ENCODE results near the gene RHBDD2.
A peak's percentile ranks its signal among the peaks of the same experiment; 100 is the strongest.
"Not testable (repeated sequence)": the region's sequence is repeated elsewhere in the genome, so short reads cannot be mapped to it uniquely, and the experiment has no call there.

Gene RHBDD2

DNA sequence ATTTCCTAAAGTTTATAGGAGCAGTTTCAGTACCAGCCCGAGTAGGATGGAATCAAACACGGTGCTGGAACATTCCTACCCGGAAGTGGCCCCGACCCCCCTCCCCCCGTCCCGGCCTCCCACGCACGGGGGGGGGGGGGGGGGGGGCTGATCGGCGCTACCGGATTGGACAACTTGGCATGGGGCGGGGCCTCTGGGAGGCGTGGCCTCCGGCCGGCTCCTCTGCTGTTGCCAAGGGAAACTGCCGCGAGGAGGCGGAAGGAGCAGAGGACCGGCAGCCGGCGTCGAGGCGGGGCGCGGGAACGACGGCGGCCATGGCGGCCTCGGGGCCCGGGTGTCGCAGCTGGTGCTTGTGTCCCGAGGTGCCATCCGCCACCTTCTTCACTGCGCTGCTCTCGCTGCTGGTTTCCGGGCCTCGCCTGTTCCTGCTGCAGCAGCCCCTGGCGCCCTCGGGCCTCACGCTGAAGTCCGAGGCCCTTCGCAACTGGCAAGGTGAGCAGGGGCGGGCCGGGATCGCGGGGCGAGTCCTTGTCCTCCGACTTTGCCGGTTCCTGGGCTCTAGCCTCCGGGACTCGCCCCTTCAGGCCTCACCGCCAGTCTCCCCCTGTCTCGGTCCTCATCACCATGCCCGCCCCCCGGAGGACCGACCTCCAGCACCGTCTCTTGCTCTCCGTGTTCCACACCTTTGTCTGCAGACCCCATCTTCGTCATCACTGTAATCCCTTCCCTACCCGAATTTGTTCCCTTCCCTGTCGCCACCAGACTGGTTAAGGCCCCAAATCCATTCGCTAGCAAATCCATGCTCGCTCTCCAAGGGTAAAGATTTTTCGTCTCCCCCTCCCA, at the start of gene RHBDD2:
Gene RHBDD2, plus strand, starts transcription at position 266 of the 843 bp plus-strand sequence. Its CDS starts 49 bp downstream, at position 315.
- peak; percentile 91 for DNase-seq

DNA sequence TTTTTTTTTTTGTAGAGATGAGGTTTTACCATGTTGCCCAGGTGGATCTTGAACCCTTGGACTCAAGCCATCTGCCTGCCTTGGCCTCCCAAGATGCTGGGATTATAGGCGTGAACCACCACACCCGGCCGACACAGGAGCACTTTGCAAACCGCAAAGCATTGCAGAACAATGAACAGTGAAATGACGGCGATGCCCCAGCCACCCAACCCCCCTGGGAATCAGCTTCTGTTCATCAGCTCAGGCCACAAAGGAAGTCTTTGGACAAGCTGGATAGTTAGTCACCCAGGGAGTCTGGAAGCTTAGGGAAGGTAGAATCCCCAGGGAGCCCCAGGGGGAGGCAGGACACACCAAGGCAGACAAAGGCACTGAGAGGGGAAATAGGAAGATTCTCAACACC, 49.2 kb upstream of the RHBDD2 start:
- DNase-seq, result not testable (repeated sequence)

DNA sequence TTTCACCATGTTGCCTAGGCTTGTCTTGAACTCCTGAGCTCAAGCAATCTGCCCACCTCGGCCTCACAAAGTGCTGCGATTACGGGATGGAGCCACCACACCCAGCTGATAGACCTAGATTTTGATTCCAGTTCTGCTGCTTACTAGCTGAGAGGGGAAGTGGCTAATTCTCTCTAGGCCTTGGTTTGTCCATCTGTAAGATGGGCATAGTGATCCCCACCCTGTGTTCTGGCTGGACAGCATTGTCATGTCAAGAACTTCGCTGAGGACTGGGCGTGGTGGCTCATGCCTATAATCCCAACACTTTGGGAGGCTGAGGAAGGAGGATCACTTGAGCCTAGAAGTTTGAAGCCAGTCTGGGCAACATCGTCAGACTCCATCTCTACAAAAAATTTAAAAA, 47.9 kb upstream of the RHBDD2 start:
- no peak for DNase-seq

DNA sequence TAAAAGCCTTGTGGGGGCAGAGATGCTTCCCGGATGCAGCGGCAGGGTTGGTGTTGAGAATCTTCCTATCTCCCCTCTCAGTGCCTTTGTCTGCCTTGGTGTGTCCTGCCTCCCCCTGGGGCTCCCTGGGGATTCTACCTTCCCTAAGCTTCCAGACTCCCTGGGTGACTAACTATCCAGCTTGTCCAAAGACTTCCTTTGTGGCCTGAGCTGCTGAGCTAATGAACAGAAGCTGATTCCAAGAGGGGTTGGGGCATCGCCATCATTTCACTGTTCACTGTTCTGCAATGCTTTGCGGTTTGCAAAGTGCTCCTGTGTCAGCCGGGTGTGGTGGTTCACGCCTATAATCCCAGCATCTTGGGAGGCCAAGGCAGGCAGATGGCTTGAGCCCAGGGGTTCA, 45.2 kb upstream of the RHBDD2 start:
- DNase-seq, result not testable (repeated sequence)

DNA sequence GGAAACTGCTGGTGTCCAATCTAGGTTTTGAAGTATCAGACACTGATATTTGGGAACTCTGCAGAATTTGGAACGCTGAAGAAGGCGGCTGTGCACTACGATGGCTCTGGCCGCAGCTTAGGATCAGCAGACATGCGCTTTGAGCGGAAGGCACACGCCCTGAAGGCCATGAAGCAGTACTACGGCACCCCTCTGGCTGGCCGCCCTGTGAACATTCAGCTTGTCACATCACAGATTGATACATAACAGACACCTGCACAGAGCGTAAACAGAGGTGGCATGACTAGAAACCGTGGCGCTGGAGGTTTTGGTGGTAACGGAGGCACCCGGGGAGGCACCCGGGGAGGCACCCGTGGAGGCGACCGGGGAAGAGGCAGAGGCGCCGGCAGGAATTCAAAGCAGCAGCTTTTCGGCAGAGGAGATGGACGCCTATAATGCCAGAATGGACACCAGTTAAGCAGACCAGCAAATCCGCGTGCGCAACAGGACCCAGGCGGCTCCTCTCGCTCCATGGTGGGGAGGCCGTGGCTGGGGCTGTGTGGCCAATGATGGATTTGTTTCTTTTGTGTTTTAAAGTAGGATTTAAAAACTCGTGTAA, 43.0 kb upstream of the RHBDD2 start:
- no peak for DNase-seq

DNA sequence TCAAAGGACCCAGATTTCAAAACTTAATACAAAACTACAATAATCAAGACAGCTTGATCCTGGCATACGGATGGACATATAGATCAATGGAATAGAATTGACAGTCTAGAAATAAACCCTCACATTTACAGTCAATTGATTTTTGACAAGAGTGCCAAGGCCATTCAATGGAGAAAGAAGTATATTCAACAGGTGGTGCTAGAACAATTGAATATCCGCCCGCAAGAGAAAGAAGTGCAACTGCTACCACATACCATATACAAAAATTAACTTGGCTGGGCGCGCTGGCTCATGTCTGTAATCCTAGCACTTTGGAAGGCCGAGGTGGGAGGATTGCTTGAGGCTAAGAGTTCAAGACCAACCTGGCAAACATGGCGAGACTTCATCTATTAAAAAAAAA, 42.0 kb upstream of the RHBDD2 start:
- DNase-seq, result no peak

DNA sequence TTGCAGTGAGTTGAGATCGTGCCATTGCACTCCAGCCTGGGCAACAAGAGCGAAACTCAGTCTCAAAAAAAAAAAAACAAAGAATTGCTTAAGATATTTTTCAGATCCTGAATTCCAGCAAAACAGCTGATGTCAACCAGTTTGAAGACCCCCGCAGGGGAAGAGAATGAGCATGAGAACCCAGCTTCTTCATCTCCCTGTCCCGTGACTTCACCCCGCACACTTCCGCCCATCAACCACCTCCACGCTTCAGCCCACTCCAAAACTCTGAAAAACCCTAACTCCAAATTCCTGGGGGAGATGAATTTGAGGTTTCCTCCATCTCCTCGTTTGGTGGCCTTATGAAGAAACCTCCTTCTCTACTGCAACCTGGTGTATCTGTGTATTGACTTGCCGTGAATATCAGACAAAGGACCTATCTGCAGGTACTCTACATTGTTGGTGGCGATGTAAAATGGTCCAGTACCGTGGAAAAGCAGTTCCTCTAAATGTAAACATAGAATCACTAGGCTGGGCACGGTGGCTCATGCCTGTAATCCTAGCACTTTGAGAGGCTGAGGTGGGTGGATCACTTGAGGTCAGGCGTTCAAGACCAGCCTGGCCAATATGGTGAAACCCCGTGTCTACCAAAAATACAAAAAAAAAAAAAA, 40.4 kb upstream of the RHBDD2 start:
- not testable (repeated sequence) for DNase-seq

DNA sequence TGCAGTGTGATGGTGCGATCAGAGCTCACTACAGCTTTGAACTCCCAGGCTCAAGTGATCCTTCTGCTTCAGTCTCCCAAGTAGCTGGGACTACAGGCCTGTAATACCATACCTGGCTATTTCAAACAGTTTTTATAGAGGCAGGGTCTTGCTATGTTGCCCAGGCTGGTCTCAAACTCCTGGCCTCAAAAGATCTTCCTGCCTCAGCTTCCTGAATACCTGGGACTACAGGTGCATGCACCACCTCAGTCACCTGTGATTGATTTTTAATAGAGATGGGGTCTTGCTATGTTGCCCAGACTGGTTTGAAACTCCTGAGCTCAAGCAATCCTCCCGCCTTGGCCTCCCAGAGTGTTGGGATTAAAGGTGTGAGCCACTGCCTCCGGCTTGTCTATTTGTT, 38.8 kb upstream of the RHBDD2 start:
- DNase-seq, result no peak

DNA sequence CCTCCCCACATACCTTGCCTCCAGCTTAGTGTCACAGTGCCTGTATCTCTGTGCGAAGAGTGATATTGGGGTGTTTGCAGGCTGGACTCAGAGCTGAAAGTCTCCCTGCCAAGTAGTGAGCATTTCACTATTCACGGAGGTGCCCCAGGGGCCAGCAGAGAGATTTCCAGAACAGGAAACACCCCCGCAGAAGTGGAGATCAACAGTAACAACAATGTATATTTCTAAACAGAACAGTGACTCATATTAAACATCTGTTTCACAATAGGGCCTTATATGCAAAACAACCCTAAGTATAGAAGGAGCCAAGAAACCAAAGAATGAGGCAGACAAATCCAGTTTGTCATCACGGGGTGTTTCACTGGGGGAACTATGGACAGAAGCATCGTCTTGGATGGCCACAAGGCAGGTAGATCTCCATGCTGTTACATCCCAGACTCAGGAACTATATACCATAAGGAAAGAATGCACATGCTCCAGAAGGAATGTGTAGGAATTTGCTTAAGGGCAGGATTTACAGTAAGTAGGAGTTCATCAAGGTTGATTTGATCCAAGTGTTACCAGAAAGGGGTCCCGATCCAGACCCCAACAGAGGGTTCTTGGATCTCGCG, 35.9 kb upstream of the RHBDD2 start:
- no peak for DNase-seq

DNA sequence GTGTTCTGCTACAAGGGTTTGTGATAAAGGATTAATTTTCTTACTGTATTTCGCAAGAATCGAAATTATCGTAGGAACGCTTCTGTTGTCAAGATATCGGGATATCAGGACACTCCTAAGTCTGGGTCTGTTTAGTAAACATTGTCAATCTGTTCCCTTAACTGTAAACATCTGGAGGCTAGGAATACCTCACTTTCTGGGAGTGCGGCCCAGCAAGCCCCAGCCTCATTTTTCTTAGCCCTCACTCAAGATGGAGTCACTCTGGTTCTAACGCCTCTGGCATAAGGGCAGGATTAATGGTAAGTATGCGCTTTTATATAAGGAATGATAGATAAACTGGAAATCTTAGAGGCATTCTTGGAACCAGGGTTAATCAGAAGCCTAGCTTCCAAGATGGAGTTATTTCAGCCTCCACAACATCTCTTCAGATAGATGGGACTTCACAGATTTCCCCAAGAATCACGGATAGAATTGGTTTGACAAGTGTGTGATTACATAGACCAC, 35.2 kb upstream of the RHBDD2 start:
- DNase-seq, result no peak

DNA sequence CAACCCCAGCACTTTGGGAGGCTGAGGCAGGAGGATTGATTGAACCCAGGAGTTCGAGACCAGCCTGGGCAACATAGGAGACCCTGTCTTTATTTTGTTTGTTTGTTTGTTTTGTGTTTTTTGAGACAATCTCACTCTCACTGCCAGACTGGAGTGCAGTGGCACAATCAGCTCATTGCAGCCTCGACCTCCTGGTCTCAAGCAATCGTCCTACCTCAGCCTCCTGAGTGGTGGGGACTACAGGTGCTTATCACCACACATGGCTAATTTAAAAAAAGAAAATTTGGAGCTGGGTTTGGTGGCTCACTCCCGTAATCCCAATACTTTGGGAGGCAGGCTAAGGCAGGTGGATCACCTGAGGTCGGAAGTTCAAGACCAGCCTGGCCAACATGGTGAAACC, 34.7 kb upstream of the RHBDD2 start:
- DNase-seq, result no peak

DNA sequence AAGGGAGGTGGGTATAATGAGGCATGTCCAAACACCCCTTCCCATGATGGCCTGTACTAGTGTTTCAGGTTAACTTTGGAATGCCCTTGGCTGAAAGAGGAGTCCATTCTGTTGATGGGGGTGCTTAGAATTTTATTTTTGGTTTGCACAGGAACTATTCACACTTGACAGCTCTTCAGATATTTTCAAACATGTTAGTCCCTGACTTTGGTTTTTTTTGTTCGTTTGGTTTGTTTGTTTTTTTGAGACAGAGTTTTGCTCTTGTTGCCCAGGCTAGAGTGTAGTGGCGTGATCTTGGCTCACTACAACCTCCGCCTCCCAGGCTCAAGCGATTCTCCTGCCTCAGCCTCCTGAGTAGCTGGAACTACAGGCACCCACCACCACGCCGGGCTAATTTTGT, 33.7 kb upstream of the RHBDD2 start:
- DNase-seq, result not testable (repeated sequence)

DNA sequence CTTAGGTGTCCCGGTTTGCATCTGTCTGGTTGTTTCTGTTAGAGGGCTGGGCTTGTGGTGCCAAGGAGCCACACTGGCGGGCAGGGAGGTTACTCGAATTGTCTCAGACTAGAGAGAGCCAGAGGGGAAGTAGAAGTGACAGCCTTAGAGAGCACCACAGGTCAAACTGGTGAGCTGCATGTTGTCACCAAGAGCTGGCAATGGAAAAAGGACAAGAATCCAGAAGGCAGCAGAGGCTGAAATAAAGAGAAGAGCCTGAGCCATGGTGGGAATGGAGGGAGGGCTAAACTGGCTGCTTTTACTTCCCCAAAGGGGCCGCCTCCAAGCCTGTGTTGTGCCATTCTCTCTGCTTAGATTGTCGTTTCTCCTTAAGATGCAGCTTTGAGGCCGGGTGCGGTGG, 31.1 kb upstream of the RHBDD2 start:
- no peak for DNase-seq

DNA sequence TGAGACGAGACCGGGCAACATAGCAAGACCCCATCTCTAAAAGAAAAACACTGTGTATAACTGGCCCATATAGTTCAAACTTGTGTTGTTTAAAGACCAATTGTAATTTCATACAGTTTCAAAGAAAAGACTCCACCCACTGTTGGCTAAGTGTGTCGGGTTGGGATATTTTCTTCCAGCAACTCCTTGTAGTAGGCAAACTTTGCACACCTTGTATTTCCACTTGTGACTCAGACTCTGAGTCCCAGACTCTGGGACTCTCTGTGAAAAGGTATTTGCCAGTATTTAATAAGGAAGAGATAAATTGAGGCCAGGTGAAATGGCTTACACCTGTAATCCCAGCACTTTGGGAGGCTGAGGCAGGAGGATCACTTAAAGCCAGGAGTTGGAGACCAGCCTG, 29.3 kb upstream of the RHBDD2 start:
- DNase-seq, result no peak

DNA sequence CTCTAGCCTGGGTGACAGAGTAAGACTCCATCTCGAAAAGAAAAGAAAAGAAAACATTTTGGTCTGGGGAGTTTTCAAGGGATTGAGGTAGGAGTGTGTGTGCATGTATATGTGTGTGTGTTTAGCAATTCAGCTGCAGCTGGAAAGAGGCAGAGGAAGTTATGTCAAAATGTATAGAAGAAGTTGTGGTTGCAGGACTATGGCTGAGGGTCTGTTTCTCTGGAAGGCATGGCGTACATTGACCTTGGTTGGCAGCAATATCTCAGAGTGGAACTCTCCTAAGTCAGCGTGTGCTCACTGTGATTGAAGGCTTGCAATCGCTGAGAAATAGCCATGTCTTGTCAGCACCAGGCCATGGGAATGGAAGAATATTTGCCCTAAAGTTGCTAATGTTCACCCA, 28.6 kb upstream of the RHBDD2 start:
- no peak for DNase-seq

DNA sequence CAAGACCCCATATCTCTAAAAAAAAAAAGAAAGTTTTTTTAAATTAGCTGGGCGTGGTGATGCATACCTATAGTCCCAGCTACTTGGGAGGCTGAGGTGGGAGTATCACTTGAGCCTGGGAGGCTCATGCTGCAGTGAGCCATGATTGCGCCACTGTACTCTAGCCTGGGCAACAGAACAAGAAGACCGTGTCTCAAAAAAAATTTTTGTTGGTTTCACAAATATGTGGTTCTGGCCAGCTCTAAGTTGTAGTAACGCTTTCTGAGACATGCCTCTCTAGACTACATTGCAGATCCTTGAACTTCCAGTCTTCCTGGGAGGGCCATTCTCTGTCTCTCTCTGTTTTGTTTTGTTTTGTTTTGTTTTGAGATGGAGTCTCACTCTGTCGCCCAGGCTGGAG, 24.6 kb upstream of the RHBDD2 start:
- DNase-seq, result no peak

DNA sequence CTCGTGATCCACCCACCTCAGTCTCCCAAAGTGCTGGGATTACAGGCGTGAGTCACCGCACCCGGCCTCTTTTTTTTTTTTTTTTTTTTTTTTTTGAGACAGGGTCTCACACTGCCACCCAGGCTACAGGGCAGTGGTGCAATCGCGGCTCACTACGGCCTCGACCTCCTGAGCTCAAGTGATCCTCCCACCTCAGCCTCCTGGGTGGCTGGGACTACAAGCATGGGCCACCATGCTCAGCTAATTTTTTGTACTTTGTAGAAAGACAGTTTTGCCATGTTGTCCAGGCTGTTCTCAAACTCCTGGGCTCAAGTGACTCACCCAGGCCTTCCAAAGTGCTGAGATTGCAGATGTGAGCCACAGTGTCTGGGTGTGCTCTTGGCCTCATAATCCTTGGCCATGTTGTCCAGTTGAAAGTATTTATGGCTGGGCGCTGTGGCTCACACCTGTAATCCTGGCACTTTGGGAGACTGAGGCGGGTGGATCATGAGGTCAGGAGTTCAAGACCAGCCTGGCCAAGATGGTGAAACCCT, 24.0 kb upstream of the RHBDD2 start:
- not testable (repeated sequence) for DNase-seq

DNA sequence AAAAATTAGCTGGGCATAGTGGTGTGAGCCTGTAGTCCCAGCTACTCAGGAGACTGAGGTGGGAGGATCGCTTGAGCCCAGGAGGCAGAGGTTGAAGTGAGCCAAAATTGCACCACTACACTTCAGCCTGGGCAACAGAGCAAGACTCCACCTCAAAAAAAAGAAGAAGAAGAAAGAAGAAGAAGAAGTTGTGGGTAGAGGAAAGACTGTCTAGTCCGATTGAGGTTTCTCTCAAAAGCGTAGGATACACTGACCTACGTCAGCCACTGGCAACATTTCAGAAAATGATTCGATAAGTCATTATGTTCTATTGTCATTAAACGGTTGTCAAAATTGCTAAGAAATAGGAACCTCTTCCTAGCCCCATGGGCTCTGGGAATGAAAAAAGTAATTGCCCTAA, 22.3 kb upstream of the RHBDD2 start:
- no peak for DNase-seq

DNA sequence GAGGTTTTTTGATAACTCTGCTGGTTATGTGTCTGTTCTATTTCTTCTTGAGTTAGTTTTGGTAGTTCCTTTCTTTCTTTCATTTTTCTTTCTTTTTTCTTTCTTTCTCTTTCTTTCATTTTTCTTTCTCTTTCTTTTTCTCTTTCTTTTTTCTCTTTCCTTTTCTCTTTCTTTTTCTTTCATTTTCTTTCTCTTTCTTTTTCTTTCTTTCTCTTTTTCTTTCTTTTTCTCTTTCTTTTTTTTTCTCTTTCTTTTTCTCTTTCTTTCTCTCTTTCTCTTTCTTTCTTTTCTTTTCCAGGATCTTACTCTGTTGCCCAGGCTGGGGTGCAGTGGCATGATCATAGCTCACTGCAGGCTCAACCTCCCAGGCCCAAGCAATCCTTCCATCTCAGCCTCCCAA, 20.4 kb upstream of the RHBDD2 start:
- DNase-seq, result no peak

DNA sequence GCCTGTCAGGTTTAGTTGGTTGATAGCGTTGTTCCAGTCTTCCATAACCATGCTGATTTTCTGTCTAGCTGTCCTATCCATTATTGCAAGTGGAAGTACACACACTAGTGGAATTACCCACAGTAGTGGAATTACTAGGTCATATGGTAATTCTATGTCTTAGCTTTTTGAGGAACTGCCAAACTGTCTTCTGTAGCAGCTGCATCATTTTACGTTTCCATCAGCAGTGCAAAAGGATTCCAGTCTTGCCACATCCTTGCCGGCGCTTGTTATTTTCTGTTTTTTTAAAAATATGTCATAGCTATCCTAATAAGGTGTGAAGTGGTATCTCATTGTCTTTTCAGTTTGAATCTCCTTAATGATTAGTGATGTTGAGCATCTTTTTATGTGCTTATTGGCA, 17.2 kb upstream of the RHBDD2 start:
- DNase-seq, result no peak

DNA sequence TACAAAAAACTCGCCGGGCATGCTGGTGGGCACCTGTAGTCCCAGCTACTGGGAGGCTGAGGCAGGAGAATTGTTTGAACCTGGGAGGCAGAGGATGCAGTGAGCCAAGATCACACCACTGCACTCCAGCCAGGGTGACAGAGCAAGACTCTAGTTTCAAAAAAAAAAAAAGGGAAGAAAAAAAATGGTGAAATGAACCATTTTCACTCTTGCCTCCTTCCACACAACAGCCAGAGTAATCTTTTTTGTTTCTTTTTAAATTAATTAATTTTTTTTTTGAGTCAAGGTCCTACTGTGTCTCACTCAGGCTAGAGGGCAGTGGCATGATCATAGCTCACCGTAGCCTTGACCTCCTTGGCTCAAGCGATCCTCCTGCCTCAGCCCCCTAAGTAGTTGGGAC, 14.6 kb upstream of the RHBDD2 start:
- not testable (repeated sequence) for DNase-seq

DNA sequence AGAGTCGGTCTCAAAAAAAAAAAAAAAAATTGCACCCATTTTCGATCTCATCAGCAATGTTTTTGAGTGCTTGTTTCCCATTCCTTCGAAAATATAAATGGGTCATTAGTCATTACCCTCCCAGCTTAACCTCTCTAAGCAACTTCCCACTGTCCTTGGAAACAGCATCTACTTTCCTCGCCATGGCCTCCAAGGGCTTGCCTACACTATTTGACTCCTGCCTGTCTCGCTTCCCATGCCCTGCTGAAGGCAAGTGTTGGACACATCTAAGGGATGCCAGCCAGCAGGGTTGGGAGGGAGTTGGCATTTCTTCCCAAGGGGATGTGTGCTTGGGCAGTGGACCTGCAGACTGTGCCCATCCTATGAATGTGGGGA, 12.7 kb upstream of the RHBDD2 start:
- no peak for DNase-seq

Measured in NCI-H1105 treated with DMSO at 0.1 percent for 48 hours (cell line).